ENCODE results near the gene LMOD2.

LMOD2 gene

GRCh38 chr7:123624527-123625183 lies 31.0 kb upstream of the LMOD2 start:
- Histone ChIP-seq H3K4me3 (ENCODE audit: severe bottlenecking) (no peak overlapping the region), H3K9me3 (ENCODE audit: severe bottlenecking) (no peaks in the 10 kb centered on the region), H3K4me1 (ENCODE audit: insufficient read depth, poor library complexity, severe bottlenecking) (no peaks in the 10 kb centered on the region), H3K27ac (ENCODE audit: poor library complexity, severe bottlenecking) (no peak overlapping the region), H3K36me3 (ENCODE audit: low read depth) (no peaks in the 10 kb centered on the region), H3K27me3 (ENCODE audit: insufficient read depth, poor library complexity, severe bottlenecking) (no peaks in the 10 kb centered on the region)
- ATAC-seq (ENCODE audit: low read depth) (no peak), DNase-seq (ENCODE audit: low spot score) (no peak)
- TF ChIP-seq CTCF (IDR thresholded peaks at IDR 0.05; ENCODE audit: poor library complexity, severe bottlenecking) = peak; percentile 60

- Histone ChIP-seq H3K27ac (ENCODE audit: poor library complexity, severe bottlenecking) (no peak overlapping the region), H3K4me1 (ENCODE audit: insufficient read depth, poor library complexity, severe bottlenecking) (no peaks in the 10 kb centered on the region), H3K27me3 (ENCODE audit: insufficient read depth, poor library complexity, severe bottlenecking) (no peaks in the 10 kb centered on the region), H3K9me3 (ENCODE audit: severe bottlenecking) (no peaks in the 10 kb centered on the region), H3K4me3 (ENCODE audit: severe bottlenecking) (no peak overlapping the region), H3K36me3 (ENCODE audit: low read depth) (no peaks in the 10 kb centered on the region)
- TF ChIP-seq CTCF (IDR thresholded peaks at IDR 0.05; ENCODE audit: poor library complexity, severe bottlenecking) = no peak
- ATAC-seq (ENCODE audit: low read depth) (no peak), DNase-seq (ENCODE audit: low spot score) (no peak)
Measured at GRCh38 chr7:123625254-123625653, 30.4 kb upstream of the LMOD2 start.

GRCh38 chr7:123627851-123628250 lies 27.8 kb upstream of the LMOD2 start:
- H3K27me3 ChIP-seq (ENCODE audit: insufficient read depth, poor library complexity, severe bottlenecking) = no peaks in the 10 kb centered on the region
- no peak for TF ChIP-seq CTCF (IDR thresholded peaks at IDR 0.05; ENCODE audit: poor library complexity, severe bottlenecking)
- no peak overlapping the region for H3K27ac ChIP-seq (ENCODE audit: poor library complexity, severe bottlenecking)
- no peaks in the 10 kb centered on the region for H3K9me3 ChIP-seq (ENCODE audit: severe bottlenecking)
- no peaks in the 10 kb centered on the region for H3K36me3 ChIP-seq (ENCODE audit: low read depth)
- DNase-seq (ENCODE audit: low spot score) = no peak
- H3K4me1 ChIP-seq (ENCODE audit: insufficient read depth, poor library complexity, severe bottlenecking) = no peaks in the 10 kb centered on the region
- H3K4me3 ChIP-seq (ENCODE audit: severe bottlenecking) = no peak overlapping the region
- ATAC-seq (ENCODE audit: low read depth) = no peak

GRCh38 chr7:123628829-123629228 lies 26.8 kb upstream of the LMOD2 start:
- no peak overlapping the region for H3K27ac ChIP-seq (ENCODE audit: poor library complexity, severe bottlenecking)
- H3K27me3 ChIP-seq (ENCODE audit: insufficient read depth, poor library complexity, severe bottlenecking) = no peaks in the 10 kb centered on the region
- ATAC-seq (ENCODE audit: low read depth) (no peak), DNase-seq (ENCODE audit: low spot score) (no peak)
- H3K36me3 ChIP-seq (ENCODE audit: low read depth) = no peaks in the 10 kb centered on the region
- H3K4me3 ChIP-seq (ENCODE audit: severe bottlenecking) = no peak overlapping the region
- TF ChIP-seq CTCF (IDR thresholded peaks at IDR 0.05; ENCODE audit: poor library complexity, severe bottlenecking) = no peak
- H3K9me3 ChIP-seq (ENCODE audit: severe bottlenecking) = no peaks in the 10 kb centered on the region
- H3K4me1 ChIP-seq (ENCODE audit: insufficient read depth, poor library complexity, severe bottlenecking) = peaks cover 10% of the 10 kb centered on the region

- Histone ChIP-seq H3K4me1 (ENCODE audit: insufficient read depth, poor library complexity, severe bottlenecking) (peaks cover 14% of the 10 kb centered on the region), H3K4me3 (ENCODE audit: severe bottlenecking) (no peak overlapping the region), H3K27ac (ENCODE audit: poor library complexity, severe bottlenecking) (no peak overlapping the region), H3K36me3 (ENCODE audit: low read depth) (no peaks in the 10 kb centered on the region), H3K9me3 (ENCODE audit: severe bottlenecking) (no peaks in the 10 kb centered on the region), H3K27me3 (ENCODE audit: insufficient read depth, poor library complexity, severe bottlenecking) (no peaks in the 10 kb centered on the region)
- DNase-seq (ENCODE audit: low spot score) (no peak), ATAC-seq (ENCODE audit: low read depth) (no peak)
- no peak for TF ChIP-seq CTCF (IDR thresholded peaks at IDR 0.05; ENCODE audit: poor library complexity, severe bottlenecking)
Measured at GRCh38 chr7:123629281-123629680, 26.4 kb upstream of the LMOD2 start.

All from RWPE2 (cell line).